Uterus (tissue), 4 donors: ENCODE results near the gene AKT2. TPM values are rescaled to one million over a fixed set of nuclear protein-coding genes. Genes with fewer than 3 reads are reported as not detected.
"Not testable (repeated sequence)": the region's sequence is repeated elsewhere in the genome, so short reads cannot be mapped to it uniquely, and the experiment has no call there.

Experiments used
- DNase-seq, 2 donors: peaks; one replicate each; pipeline ENCODE4 v3.0.0-alpha.2; 2019 to 2020
- H3K27ac ChIP-seq, 2 donors: fragments of 200-600 bp; sonication (generic); 1 replicate in 1 of 2; 2 replicates in 1 of 2; pipeline ENCODE4 v1.5.1; 2016 to 2018
- H3K27me3 ChIP-seq, 2 donors: fragments of 200-600 bp; sonication (generic); one replicate each; pipeline ENCODE4 v1.5.1; 2018 to 2019; ENCODE audit warnings: control low read depth in 1 of 2
- H3K36me3 ChIP-seq, 2 donors: fragments of 200-600 bp; sonication (generic); one replicate each; pipeline ENCODE4 v1.5.1; 2019; ENCODE audit warnings: control low read depth in 1 of 2
- H3K4me1 ChIP-seq, 2 donors: fragments of 200-600 bp; sonication (generic); one replicate each; pipeline ENCODE4 v1.5.1; 2018 to 2019; ENCODE audit warnings: control low read depth in 1 of 2
- H3K4me3 ChIP-seq, 2 donors: fragments of 200-600 bp; sonication (generic); 1 replicate in 1 of 2; 2 replicates in 1 of 2; pipeline ENCODE4 v1.5.1; 2018 to 2019; ENCODE audit warnings: mild to moderate bottlenecking in 1 of 2
- H3K9me3 ChIP-seq, 2 donors: fragments of 200-600 bp; sonication (generic); one replicate each; pipeline ENCODE4 v1.5.1; 2019; ENCODE audit warnings: control low read depth in 1 of 2
- POLR2A ChIP-seq, 2 donors: fragments of 450-650 bp; IDR thresholded peaks; one replicate each; pipeline ENCODE4 v1.6.1; 2016; ENCODE audit warnings: antibody characterized with exemption in 2 of 2, mild to moderate bottlenecking in 1 of 2, moderate library complexity in 1 of 2
- intact Hi-C: fragments of 100-400 bp; cut with DNase I; formaldehyde crosslinking; loops from one replicate; pipeline ENCODE4 v1.15.1; 2023; ENCODE audit warnings: low total_unique reads
- total RNA-seq, 4 donors: library from RNA; depleted of rRNA in 3 of 4; stranded (reverse); fragments of >200 nt in 3 of 4; gene quantifications; one replicate each; pipeline versions ENCODE4 v1.1.0 to v1.2.4, GENCODE V29; 2014 to 2023
- TF ChIP-seq, protein P1 (sequence below), 4 experiments: fragments of 200-600 bp in 2 of 4; fragments of 450-650 bp in 2 of 4; sonication (generic) in 2 of 4; IDR thresholded peaks; one replicate each; pipeline ENCODE4 v1.5.1; 2016 to 2019; ENCODE audit warnings: antibody characterized with exemption in 4 of 4, mild to moderate bottlenecking in 2 of 4, moderate library complexity in 1 of 4
- donor health status: DM: yes; HTN: yes; CAD: no.

AKT2 gene
- total RNA-seq = 100 to 1,000 TPM in 2 of 4 donors, 10 to 100 TPM in 2; 32.6 to 177 (median 95.2) TPM

DNA sequence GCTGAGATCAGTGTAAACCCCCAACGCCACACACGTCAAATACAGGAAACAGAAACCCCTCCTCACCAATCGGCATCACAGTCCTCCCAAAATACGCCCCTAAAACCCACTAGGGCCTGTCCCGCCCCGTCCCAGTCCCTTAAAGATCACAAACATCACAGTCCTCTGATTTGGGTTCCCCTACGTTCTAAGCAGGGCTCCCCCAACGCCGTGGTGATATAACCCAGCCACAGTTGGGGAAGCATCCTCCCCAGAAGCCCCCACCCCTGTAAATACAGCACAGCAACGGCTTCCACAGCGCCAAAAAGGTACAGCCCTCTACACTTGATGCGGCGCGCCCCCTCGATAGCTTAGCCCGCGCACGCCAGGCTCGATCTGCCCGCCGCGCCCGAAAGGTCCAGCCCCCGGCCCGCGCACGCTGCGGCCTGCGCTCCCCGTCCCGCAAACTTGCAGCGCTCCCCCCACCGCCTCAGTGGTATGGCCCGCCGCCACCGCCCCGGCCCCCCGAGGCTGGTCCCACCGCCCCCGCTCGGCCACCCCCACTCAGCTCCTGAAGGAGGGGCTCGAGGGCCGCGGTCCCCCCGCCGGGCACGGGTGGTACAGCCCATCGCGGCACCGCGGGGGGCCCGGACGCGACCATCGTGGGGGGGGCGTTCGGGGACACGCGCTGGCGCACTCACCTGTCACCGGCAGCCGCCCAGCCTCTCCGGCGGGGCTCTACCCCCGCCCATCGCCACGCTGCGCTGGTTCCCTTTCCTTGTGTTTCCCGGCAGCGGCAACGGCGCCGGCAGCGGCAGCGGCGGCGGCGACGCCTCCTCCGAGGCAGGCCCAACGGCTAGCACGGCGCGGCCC lies at the start of gene AKT2:
AKT2 (minus strand) TSS at position 845 of the 852 bp plus-strand sequence. CDS start 20,078 bp downstream, outside the sequence.
- peak in 1 of 2 donors; percentile 20 for TF ChIP-seq POLR2A (IDR thresholded peaks at IDR 0.05)
- TF ChIP-seq, protein P1, sequence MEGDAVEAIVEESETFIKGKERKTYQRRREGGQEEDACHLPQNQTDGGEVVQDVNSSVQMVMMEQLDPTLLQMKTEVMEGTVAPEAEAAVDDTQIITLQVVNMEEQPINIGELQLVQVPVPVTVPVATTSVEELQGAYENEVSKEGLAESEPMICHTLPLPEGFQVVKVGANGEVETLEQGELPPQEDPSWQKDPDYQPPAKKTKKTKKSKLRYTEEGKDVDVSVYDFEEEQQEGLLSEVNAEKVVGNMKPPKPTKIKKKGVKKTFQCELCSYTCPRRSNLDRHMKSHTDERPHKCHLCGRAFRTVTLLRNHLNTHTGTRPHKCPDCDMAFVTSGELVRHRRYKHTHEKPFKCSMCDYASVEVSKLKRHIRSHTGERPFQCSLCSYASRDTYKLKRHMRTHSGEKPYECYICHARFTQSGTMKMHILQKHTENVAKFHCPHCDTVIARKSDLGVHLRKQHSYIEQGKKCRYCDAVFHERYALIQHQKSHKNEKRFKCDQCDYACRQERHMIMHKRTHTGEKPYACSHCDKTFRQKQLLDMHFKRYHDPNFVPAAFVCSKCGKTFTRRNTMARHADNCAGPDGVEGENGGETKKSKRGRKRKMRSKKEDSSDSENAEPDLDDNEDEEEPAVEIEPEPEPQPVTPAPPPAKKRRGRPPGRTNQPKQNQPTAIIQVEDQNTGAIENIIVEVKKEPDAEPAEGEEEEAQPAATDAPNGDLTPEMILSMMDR (IDR thresholded peaks at IDR 0.05) = no peak
- intact Hi-C loops = no loop called here
- Histone ChIP-seq H3K9me3 (no peaks in the 10 kb centered on the region), H3K27ac (peak within 1 kb of the TSS; percentile 94 to 98), H3K36me3 (no peaks in the 10 kb centered on the region), H3K4me3 (peak within 1 kb of the TSS; percentile 61 to 95), H3K27me3 (no peaks in the 10 kb centered on the region), H3K4me1 (peaks cover 9 to 39% of the 10 kb centered on the region in 2 donors)
- peak in 1 of 2 donors; percentile 64 for DNase-seq

DNA sequence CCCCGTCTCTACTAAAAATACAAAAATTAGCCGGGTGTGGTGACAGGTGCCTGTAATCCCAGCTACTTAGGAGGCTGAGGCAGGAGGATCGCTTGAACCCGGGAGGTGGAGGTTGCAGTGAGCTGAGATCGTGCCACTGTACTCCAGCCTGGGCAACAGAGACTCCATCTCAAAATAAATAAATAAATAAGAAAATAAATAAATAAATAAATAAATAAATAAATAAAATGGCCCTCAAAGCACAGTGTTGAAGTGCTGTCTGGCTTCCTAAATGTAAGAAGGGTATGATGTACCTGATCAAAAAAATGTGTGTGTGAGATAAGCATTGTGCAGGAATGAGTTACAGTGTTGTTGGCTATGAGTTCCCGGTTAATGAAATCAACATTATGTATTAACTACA lies 47.9 kb upstream of the AKT2 start:
- H3K27ac ChIP-seq, H3K4me1 ChIP-seq, H3K36me3 ChIP-seq, H3K9me3 ChIP-seq, H3K27me3 ChIP-seq, H3K4me3 ChIP-seq, DNase-seq, intact Hi-C loops: not testable (repeated sequence)

DNA sequence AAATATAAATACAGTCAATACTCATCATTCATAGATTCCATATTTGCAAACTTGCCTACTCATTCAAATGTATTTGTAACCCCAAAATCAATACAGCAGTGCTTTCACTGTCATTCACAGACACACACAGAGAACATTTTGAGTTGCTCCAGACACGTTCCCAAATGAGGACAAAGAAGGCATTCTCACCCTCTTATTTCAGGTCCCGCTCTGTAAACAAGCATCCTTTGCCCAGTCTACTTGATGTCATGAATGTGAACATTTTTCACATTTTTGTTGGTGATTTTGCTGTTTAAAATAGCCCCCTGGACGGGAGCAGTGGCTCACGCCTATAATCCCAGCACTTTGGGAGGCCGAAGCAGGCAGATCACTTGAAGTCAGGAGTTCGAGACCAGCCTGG lies 47.5 kb upstream of the AKT2 start:
- H3K27ac ChIP-seq = no peak overlapping the region
- TF ChIP-seq, protein P1 (IDR thresholded peaks at IDR 0.05) = no peak
- no peak for TF ChIP-seq POLR2A (IDR thresholded peaks at IDR 0.05)
- no peaks in the 10 kb centered on the region for H3K9me3 ChIP-seq
- H3K4me1 ChIP-seq = no peaks in the 10 kb centered on the region
- H3K4me3 ChIP-seq = no peak overlapping the region
- no peaks in the 10 kb centered on the region for H3K27me3 ChIP-seq
- intact Hi-C loops = no loop called here
- H3K36me3 ChIP-seq = no peaks in the 10 kb centered on the region
- no peak for DNase-seq

DNA sequence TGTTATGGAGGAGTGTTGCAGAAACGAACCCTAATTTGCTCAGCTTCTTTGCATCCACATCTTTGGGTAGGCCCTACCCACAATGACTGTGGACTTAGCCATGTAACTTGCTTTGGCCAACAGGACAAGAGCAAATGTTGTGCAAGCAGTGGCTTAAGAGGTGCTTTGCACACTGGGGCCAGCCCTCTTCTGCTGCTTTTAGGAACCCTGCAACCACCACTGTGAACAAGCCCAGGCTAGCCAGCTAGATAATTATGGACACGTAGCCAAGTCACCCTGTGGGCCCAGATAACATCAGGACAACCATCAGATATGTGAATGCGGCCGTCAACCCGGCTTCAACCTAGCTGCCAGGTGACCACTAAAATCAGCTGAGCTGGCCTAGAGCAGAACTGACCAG lies 45.9 kb upstream of the AKT2 start:
- intact Hi-C loops = no loop called here
- H3K27me3 ChIP-seq = no peaks in the 10 kb centered on the region
- H3K4me3 ChIP-seq = no peak overlapping the region
- H3K27ac ChIP-seq = no peak overlapping the region
- H3K4me1 ChIP-seq = no peaks in the 10 kb centered on the region
- no peaks in the 10 kb centered on the region for H3K9me3 ChIP-seq
- H3K36me3 ChIP-seq = no peaks in the 10 kb centered on the region
- DNase-seq = no peak
- no peak for TF ChIP-seq POLR2A (IDR thresholded peaks at IDR 0.05)
- TF ChIP-seq, protein P1 (IDR thresholded peaks at IDR 0.05) = no peak

DNA sequence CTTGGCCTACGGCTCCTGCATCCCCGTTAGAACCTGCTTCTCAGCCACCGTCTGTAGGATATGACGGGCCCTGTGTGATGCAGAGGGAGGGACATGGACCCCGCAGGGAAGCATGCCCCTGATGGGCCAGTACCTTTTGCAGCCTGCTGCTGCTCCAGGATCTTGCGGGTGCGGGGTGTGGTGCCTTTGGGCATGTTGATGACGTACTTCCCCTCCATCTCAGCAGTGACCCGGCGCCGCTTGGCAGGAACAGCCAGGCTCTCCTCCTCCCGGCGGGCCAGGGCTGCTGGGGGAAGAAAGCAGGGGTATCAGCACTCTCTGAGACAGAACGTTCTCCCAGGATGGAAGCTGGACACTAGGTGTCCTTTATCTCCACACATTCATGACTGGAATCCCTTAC lies 41.1 kb upstream of the AKT2 start:
- H3K36me3 ChIP-seq = no peaks in the 10 kb centered on the region
- no peak for DNase-seq
- intact Hi-C loops = no loop called here
- TF ChIP-seq POLR2A (IDR thresholded peaks at IDR 0.05) = no peak
- TF ChIP-seq, protein P1 (IDR thresholded peaks at IDR 0.05) = no peak
- H3K9me3 ChIP-seq = no peaks in the 10 kb centered on the region
- H3K4me3 ChIP-seq = no peak overlapping the region
- no peak overlapping the region for H3K27ac ChIP-seq
- no peaks in the 10 kb centered on the region for H3K27me3 ChIP-seq
- H3K4me1 ChIP-seq = no peaks in the 10 kb centered on the region
